GM18858 (cell line): ENCODE results near the gene APBB1IP.
"Not testable (repeated sequence)": the region's sequence is repeated elsewhere in the genome, so short reads cannot be mapped to it uniquely, and the experiment has no call there.

Experiments
- ATAC-seq: cut with Tn5 transposase; IDR thresholded peaks from one replicate; pipeline ENCODE4 v1.9.1; 2021; ENCODE audit not compliant: unreplicated experiment

The APBB1IP gene

DNA sequence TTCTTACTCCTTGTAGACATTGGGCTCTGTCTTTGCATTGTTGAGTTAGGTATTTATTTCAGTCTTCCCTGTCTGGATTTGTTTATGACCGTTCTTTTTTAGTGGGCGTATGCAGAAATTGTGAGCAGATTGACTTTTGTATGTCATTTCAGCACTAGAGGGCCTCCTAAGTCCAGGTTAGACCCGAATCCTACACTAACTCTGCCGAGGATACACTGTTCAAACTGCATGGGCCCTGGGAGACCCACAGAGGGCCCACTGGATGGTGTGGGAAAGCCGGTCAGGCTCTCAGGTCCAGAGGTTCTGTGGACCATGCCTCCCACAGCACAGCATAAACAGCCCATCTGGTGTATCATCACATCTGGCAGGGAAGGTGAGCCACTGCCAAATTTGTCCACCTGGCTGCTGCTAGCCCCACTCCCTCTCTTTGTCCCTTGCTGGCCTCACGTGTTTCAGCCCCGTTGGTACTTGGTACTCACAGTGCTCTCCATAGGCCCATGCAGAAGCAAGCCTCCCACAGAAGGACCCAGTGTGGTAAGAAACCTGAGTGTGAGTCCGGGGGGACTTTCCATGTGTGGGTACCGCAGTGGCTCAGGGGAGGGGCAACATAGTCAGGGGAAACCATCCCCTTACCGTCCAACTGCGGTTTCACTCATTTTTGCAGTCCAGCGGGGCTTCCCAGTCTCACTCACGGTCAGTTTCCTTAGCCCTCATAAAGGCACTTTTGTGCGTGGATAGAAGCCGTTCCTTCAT, 112.8 kb downstream of the APBB1IP start:
- no peak for ATAC-seq

DNA sequence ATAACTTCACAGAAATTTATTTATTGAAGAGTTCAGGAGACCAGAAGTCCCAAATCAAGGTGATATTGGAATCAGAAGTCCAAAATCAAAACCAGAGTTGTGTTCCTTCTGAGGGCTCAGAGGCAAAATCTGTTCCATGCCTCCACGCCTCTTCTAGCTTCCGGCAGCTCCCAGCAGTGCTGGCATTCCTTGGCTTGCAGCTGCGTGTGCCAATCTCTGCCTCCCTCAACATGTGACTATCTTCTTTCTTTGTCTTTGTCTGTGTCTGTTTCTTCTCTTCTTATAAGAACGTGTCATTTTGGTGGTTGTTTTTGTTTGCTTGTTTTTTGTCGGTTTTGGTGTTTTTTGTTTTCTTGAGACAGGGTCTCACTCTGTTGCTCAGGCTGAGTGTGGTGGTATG, 116.1 kb downstream of the APBB1IP start:
- ATAC-seq = no peak

DNA sequence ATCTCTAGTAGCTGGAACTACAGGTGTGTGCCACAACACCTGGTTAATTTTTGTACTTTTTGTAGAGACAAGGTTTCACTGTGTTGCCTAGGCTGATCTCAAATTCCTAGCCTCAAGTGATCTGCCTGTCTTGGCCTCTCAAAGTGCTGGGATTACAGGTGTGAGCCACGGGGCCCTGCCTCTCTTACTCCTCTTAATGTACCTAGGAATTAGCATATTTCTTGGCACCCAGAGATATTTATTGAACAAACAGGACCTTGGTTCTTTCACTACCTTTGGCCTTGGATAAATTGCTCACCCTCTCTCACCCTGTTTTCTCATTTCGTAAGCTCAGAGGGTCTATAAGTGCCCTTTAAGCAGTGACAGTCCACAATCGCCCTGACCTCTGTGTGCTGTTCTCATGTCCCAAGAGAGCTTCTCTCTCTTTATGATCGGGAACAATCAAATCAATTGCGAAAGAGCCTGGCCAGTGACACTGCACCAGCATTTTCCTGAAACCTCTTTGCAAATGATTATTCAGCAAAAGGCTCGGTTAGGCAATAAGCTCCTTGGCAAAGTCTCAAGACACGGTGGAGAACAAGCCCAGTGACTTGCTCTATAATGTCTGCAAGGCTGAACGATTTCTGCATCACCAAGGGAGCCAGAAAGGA, 117.7 kb downstream of the APBB1IP start:
- ATAC-seq = no peak

DNA sequence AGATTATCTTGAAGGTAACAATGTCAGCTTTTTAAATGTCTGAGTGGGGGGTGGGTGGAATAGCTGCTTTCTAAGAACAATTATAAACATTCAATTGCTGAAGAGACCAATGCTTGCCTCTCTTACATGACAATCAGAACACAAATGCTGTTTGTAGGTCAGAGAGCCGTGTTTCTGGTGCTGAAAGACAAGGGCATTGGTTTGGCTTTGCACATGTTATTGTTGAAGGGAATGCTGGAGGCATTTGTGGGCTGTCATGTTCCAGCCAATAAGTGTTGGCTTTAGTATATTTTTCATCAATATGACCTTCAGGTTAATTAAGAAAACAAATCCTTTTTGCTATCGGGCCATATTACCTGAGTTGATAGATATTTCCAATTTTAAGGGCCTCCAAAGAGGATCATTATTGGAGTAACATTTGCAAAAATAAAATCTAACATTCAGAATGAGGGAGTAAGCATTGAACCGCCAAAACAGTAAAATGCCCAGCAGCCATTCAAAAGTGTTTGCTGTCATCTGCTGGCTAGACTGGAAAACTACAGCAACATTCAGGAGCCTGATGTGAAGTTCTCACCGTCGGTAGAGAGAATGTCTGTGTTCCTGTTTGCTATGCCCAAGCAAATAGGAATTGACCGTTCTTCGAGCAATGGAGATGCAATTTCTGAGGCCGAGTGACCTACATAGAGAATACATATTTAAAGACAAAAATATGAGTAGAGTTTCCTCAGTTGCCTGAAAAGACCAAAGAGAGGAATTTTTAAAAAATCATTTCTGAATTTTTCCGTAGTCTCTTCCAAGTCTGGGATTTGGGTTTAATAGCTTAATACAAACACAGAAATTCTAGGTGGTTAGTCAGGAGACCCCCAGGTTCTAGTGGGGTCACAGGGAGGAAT, 118.9 kb downstream of the APBB1IP start:
- ATAC-seq = no peak

DNA sequence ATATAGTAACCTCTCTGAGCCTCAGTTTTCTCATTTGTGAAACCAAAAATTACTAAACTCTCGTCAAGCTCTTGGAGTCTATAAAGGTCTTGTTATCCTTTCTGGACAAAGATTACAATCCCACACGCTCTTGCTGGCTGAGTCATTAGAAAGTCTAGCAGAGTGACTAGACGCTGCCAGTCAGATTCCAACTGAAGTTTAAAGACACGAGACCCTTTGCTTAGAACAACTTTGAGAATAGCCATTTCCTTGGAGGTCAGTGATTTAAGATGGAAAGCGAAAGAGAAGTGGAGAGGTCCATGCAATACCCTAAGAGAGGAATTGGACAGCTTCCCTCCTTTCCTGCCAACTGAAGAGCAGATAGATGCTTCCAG, 119.5 kb downstream of the APBB1IP start:
- ATAC-seq = no peak

GRCh38 chr10:26566525-26567350, 128.6 kb downstream of the APBB1IP start:
- ATAC-seq = no peak

DNA sequence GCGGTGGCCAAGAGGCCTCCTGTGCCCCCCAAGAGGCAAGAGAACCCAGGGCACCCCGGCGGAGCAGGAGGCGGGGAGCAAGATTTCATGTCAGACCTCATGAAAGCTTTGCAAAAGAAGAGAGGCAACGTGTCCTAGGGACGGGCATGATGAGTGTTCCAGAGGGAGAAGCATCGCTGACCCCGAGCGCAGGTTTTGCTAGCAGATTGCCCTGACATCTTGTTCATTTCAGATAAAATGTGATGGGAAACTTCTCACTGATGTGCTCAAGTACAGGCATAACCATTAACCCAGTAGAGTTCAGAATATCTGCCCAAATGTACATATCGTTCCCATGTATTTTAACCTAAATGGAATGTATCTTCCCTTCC, 129.2 kb downstream of the APBB1IP start:
- ATAC-seq = no peak

DNA sequence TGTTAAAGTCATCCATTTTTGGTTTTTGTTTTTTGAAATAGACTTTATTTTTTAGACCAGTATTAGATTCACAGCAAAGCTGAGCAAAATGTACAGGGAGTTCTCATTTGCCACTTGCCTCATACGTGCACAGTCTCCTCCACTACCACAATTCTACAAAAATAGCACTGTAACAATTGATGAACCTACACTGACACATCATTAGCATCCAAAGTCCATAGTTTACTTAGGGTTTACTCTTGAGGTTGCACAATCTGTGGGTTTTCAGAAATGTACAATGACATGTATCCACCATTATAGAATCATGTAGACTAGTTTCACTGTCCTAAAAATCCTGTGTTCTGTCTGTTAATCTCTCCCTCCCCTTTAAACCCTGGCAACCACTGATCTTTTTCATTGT, 133.5 kb downstream of the APBB1IP start:
- no peak for ATAC-seq

GRCh38 chr10:26573674-26574073, 135.5 kb downstream of the APBB1IP start:
- ATAC-seq = no peak

DNA sequence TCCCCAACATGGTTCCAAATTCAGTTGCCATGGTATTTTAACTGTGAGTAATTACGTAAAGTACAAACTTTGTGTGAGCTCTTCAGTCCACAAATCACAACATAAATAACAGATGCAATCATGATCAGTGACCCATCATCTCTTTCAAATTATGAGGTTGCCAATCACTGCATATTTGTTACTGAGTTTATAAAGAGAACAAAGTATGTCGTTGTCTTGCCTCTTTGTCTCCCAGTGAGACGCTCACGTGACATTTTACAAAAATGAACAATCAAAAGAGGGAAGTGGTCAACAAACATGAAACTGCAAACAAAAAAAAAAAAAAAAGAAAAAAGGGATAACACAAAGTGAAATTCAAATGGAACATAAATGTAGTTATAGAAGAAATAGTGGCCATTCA, 136.6 kb downstream of the APBB1IP start:
- peak; percentile 67 for ATAC-seq

- ATAC-seq = not testable (repeated sequence)
Measured at GRCh38 chr10:26578371-26578770, 140.2 kb downstream of the APBB1IP start.

- ATAC-seq = no peak
Measured at GRCh38 chr10:26579256-26580063, 141.3 kb downstream of the APBB1IP start.

DNA sequence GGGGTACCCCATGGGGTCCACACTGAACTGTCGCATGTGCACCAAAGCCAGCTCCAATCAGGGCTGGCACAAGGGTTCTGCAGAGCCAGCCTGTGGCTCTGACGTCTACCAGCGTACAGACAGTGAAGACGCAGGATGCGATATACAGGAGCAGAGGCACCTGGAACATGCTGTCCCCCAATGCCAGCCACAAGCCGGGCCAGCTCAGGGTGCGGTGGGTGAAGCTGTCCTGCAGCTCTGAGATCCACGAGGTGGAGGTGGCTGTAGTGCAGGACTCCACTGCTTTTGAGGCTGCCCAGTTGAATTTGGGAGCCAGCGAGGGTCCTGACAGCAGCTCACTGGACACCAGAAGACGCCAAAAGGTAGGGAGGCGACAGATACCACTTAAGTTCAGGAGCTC, 148.1 kb downstream of the APBB1IP start:
- no peak for ATAC-seq

DNA sequence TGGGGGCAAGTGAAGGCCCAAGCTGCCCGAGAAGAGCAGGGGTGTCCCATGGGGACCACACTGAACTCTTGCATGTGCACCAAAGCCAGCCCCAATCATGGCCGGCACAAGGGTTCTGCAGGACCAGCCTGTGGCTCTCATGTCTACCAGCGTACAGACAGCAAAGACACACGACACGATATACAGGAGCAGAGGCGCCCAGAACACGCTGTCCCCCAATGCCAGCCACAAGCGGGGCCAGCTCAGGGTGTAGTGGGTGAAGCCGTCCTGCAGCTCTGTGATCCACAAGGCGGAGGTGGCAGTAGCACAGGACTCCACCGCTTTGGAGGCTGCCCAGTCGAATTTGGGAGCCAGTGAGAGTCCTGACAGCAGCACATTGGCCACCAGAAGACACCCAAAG, 150.5 kb downstream of the APBB1IP start:
- no peak for ATAC-seq

GRCh38 chr10:26589813-26590212, 151.7 kb downstream of the APBB1IP start:
- not testable (repeated sequence) for ATAC-seq

DNA sequence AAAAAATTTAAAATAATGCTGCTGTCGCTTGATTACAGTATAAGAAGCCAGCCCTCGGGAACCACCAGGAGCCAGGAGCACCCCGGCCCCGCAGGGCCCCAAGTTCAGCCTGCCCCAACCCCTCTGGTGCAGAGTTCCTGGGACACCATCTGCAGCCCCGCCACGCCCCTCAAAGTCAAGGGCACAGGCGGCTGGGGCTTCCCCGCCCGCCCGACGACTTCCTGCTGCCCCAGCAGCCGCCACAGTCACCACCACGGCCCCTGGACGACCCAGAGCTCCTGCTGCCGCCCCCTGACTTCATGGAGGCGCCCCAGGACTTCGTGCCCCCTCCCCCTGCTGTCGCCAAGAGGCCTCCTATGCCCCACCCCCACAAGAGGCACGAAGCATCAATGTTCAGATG, 155.8 kb downstream of the APBB1IP start:
- ATAC-seq = no peak

DNA sequence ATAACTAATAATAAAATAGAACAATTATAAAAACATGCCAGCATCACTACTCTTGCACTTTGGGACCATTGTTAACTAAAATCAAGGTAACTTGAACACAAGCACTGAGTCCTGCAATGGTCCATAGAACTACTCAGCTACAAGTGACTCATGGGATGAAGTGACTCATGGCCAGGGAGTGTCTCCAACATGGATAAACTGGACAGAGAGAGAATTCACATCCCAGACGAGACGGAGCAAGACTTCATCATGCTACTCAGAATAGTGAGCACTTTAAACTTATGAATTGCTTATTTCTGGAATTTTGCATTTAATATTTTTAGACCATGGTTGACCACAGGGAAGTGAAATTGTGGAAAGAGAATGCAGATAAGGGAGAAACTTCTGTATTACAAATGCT, 165.1 kb downstream of the APBB1IP start:
- ATAC-seq = not testable (repeated sequence)

- not testable (repeated sequence) for ATAC-seq
Measured at GRCh38 chr10:26604320-26605093, 166.4 kb downstream of the APBB1IP start.

DNA sequence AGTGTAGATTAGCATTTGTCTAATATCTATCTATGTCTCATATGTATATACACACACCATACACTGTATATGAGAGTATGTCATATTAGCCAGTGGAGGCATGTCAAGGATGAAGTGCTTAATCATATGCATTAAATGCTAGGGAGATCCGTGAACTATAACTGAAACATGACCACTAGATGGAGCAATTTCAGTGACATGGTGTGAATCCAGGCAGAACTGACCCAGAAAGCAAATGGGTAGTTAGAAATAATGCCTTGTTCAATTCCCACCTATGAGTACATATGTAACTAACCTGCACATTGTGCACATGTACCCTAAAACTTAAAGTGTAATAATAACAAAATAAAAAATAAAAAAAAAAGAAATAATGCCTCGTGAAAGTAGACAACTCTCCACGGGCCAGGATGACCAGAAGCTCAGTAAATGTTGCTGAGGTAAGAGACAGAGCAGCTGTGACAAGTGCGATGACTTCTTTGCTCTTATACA, 168.3 kb downstream of the APBB1IP start:
- peak; percentile 55 for ATAC-seq
